ENCODE measurements around the gene DICER1. TPM values are rescaled to one million over a fixed set of nuclear protein-coding genes. Genes with fewer than 3 reads are reported as not detected.

The DICER1 gene
- total and polyA plus RNA-seq, 2 experiments from 2014 or later, result 21.4 to 59.2 TPM

DNA sequence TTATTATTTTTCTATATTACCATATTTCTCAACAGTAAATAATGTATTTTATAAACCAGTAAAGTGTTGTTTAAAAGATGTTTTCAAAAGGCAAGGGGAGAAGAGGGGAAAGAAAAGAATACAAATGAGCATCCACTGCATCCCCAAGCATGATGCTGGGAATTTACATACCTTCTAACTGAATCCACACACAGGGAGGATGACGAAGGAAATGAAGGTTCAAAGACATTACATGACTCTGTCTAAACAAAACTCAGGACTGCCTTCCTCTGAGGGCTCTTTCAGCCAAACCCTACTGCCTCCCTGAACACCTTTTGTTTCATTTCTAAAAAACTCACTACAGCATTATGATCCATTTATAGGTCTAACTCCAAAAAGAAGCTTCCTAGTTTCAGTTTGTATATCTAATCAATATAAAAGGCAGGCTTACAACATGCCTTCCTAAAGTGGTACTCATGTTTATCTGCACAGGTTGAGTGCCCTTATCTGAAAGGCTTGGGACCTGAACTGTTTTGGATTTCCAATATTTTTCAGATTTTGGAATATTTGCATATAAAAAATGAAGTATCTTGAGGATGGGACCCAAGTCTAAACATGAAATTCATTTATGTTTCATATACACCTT, 30.3 kb downstream of the DICER1 start:
- TF ChIP-seq, protein P1, sequence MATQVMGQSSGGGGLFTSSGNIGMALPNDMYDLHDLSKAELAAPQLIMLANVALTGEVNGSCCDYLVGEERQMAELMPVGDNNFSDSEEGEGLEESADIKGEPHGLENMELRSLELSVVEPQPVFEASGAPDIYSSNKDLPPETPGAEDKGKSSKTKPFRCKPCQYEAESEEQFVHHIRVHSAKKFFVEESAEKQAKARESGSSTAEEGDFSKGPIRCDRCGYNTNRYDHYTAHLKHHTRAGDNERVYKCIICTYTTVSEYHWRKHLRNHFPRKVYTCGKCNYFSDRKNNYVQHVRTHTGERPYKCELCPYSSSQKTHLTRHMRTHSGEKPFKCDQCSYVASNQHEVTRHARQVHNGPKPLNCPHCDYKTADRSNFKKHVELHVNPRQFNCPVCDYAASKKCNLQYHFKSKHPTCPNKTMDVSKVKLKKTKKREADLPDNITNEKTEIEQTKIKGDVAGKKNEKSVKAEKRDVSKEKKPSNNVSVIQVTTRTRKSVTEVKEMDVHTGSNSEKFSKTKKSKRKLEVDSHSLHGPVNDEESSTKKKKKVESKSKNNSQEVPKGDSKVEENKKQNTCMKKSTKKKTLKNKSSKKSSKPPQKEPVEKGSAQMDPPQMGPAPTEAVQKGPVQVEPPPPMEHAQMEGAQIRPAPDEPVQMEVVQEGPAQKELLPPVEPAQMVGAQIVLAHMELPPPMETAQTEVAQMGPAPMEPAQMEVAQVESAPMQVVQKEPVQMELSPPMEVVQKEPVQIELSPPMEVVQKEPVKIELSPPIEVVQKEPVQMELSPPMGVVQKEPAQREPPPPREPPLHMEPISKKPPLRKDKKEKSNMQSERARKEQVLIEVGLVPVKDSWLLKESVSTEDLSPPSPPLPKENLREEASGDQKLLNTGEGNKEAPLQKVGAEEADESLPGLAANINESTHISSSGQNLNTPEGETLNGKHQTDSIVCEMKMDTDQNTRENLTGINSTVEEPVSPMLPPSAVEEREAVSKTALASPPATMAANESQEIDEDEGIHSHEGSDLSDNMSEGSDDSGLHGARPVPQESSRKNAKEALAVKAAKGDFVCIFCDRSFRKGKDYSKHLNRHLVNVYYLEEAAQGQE (IDR thresholded peaks at IDR 0.05; ENCODE audit: unreplicated experiment), result no peak
- no peak for TF ChIP-seq ZNF331 (CRISPR knock-in tag; IDR thresholded peaks at IDR 0.05; ENCODE audit: low read depth)
- TF ChIP-seq EZH2phosphoT487 (IDR thresholded peaks at IDR 0.05; ENCODE audit: unreplicated experiment), result no peak
- no peak for TF ChIP-seq EZH2 (IDR thresholded peaks at IDR 0.05; ENCODE audit: low read depth, unreplicated experiment)
- TF ChIP-seq ETS1 (IDR thresholded peaks at IDR 0.05), result no peak
- no peaks in the 10 kb centered on the region for H3K27me3 ChIP-seq (ENCODE audit: insufficient read depth)
- no peaks in the 10 kb centered on the region for H3K9me2 ChIP-seq (ENCODE audit: insufficient read depth)
- H3K4me2 ChIP-seq, result no peak overlapping the region
- H3F3A ChIP-seq (replicated peaks; ENCODE audit: low read depth), result no peaks in the 10 kb centered on the region
- no peak overlapping the region for H2AFZ ChIP-seq
- no peak; the same call in 2 of the 3 replicates for ATAC-seq
- Mint-ChIP-seq H3K9me3 (no peaks in the 10 kb centered on the region), H3K27me3 (ENCODE audit: insufficient read depth, low read depth, poor library complexity) (no peaks in the 10 kb centered on the region), H3K36me3 (ENCODE audit: low read depth) (peaks cover 38% of the 10 kb centered on the region), H3K4me1 (peaks cover 37% of the 10 kb centered on the region), H3K4me3 (no peak overlapping the region), H3K27ac (no peak overlapping the region)
- no peak overlapping the region for H3K4me3 ChIP-seq
- peaks cover 4% of the 10 kb centered on the region for H3K36me3 ChIP-seq (ENCODE audit: insufficient read depth)
- no peak for DNase-seq (ENCODE audit: low spot score)
- H4K20me1 ChIP-seq (replicated peaks; ENCODE audit: insufficient read depth), result 0 out of 2 replicates have a peak, but pooled peaks cover 3% of the 10 kb centered on the region
- H3K4me1 ChIP-seq (ENCODE audit: insufficient read depth), result peaks cover 18% of the 10 kb centered on the region
- no peak overlapping the region for H3K27ac ChIP-seq (ENCODE audit: low read depth)
- peaks cover 15% of the 10 kb centered on the region for H3K79me2 ChIP-seq (replicated peaks; ENCODE audit: insufficient read depth)

GRCh38 chr14:95125915-95126314, 31.4 kb downstream of the DICER1 start:
- H3K9me3 Mint-ChIP-seq, result no peaks in the 10 kb centered on the region
- H3F3A ChIP-seq (replicated peaks; ENCODE audit: low read depth), result no peaks in the 10 kb centered on the region
- peaks cover 18% of the 10 kb centered on the region for H3K79me2 ChIP-seq (replicated peaks; ENCODE audit: insufficient read depth)
- H3K4me3 ChIP-seq, result no peak overlapping the region
- peaks cover 18% of the 10 kb centered on the region for H3K4me1 ChIP-seq (ENCODE audit: insufficient read depth)
- H3K4me1 Mint-ChIP-seq, result peaks cover 37% of the 10 kb centered on the region
- no peak overlapping the region; the same call in 2 of the 3 replicates for H3K4me3 Mint-ChIP-seq
- no peak for DNase-seq (ENCODE audit: low spot score)
- H3K27ac ChIP-seq (ENCODE audit: low read depth), result no peak overlapping the region
- no peak overlapping the region for H3K27ac Mint-ChIP-seq
- peak overlapping the region; percentile 35; the same call in 1 of the 2 replicates for H3K4me2 ChIP-seq
- 0 out of 2 replicates have a peak, but pooled peaks cover 3% of the 10 kb centered on the region for H4K20me1 ChIP-seq (replicated peaks; ENCODE audit: insufficient read depth)
- no peaks in the 10 kb centered on the region for H3K9me2 ChIP-seq (ENCODE audit: insufficient read depth)
- H3K36me3 Mint-ChIP-seq (ENCODE audit: low read depth), result peaks cover 35% of the 10 kb centered on the region
- no peaks in the 10 kb centered on the region for H3K27me3 ChIP-seq (ENCODE audit: insufficient read depth)
- peaks cover 4% of the 10 kb centered on the region for H3K36me3 ChIP-seq (ENCODE audit: insufficient read depth)
- no peaks in the 10 kb centered on the region for H3K27me3 Mint-ChIP-seq (ENCODE audit: insufficient read depth, low read depth, poor library complexity)
- H2AFZ ChIP-seq, result no peak overlapping the region
- ATAC-seq, result no peak
- TF ChIP-seq ZNF114 (CRISPR knock-in tag; IDR thresholded peaks at IDR 0.05), result no peak
- TF ChIP-seq POLR2AphosphoS5 (IDR thresholded peaks at IDR 0.05; ENCODE audit: low read depth), result no peak
- TF ChIP-seq ZNF331 (CRISPR knock-in tag; IDR thresholded peaks at IDR 0.05; ENCODE audit: low read depth), result no peak
- TF ChIP-seq CREB1 (CRISPR knock-in tag; IDR thresholded peaks at IDR 0.05; ENCODE audit: low read depth), result no peak
- no peak for TF ChIP-seq ETS1 (IDR thresholded peaks at IDR 0.05)
- TF ChIP-seq EZH2 (IDR thresholded peaks at IDR 0.05; ENCODE audit: low read depth, unreplicated experiment), result no peak
- TF ChIP-seq NANOG (IDR thresholded peaks at IDR 0.05; ENCODE audit: borderline replicate concordance), result no peak
